Neuronal stem cell (in vitro differentiated cells): ENCODE measurements around the gene CWF19L1.

Source experiments
- DNase-seq: peaks from one replicate; pipeline ENCODE4 v3.0.0-alpha.2; 2013; ENCODE audit warnings: low spot score
- H2AFZ ChIP-seq: one replicate; pipeline ENCODE4 v1.6.1; 2013; ENCODE audit warnings: mild to moderate bottlenecking, low read length, inconsistent platforms
- H2AK5ac ChIP-seq: 2 replicates; pipeline ENCODE4 v1.6.1; 2013; ENCODE audit warnings: low read depth, mild to moderate bottlenecking, inconsistent platforms, low read length, moderate library complexity, mixed read lengths
- H2BK120ac ChIP-seq: 2 replicates; pipeline ENCODE4 v1.6.1; 2013; ENCODE audit warnings: low read depth, mild to moderate bottlenecking, inconsistent platforms, low read length, moderate library complexity, mixed read lengths
- H2BK12ac ChIP-seq: one replicate; pipeline ENCODE4 v1.6.1; 2013; ENCODE audit warnings: low read length, inconsistent platforms
- H2BK15ac ChIP-seq: 2 replicates; pipeline ENCODE4 v1.6.1; 2013; ENCODE audit warnings: mild to moderate bottlenecking, low read length, inconsistent platforms, mixed read lengths
- H2BK5ac ChIP-seq: one replicate; pipeline ENCODE4 v1.6.1; 2013; ENCODE audit warnings: inconsistent platforms, mild to moderate bottlenecking, low read length, moderate library complexity
- H3K14ac ChIP-seq: one replicate; pipeline ENCODE4 v1.6.1; 2013; ENCODE audit warnings: low read length, inconsistent platforms
- H3K18ac ChIP-seq: 2 replicates; pipeline ENCODE4 v1.6.1; 2013; ENCODE audit warnings: low read length, inconsistent platforms
- H3K23ac ChIP-seq: 2 replicates; pipeline ENCODE4 v1.6.1; 2013; ENCODE audit warnings: low read depth, mild to moderate bottlenecking, mixed read lengths, low read length, inconsistent platforms; ENCODE audit not compliant: poor library complexity
- H3K27ac ChIP-seq: replicated peaks from 3 replicates; pipeline ENCODE4 v1.5.1; 2013; ENCODE audit warnings: low read length, inconsistent platforms
- H3K27me3 ChIP-seq, 3 experiments: 2 replicates each; pipeline ENCODE4 v1.6.1; 2013; ENCODE audit warnings: low read length in 3 of 3, mild to moderate bottlenecking in 2 of 3, inconsistent platforms in 1 of 3, low read depth in 1 of 3, mixed read lengths in 1 of 3, moderate library complexity in 1 of 3; ENCODE audit not compliant: control insufficient read depth in 3 of 3, insufficient read depth in 3 of 3
- H3K36me3 ChIP-seq, 2 donors: replicated peaks in 1 of 2; 2 replicates each; pipeline ENCODE4 v1.6.1; 2013; ENCODE audit warnings: low read length in 2 of 2; ENCODE audit not compliant: control insufficient read depth in 2 of 2, insufficient read depth in 2 of 2
- H3K4ac ChIP-seq: 2 replicates; pipeline ENCODE4 v1.6.1; 2013; ENCODE audit warnings: inconsistent platforms, mild to moderate bottlenecking, low read length, moderate library complexity
- H3K4me1 ChIP-seq, 2 donors: 1 replicate in 1 of 2; 2 replicates in 1 of 2; pipeline ENCODE4 v1.6.1; 2013; ENCODE audit warnings: low read length in 2 of 2, low read depth in 1 of 2; ENCODE audit not compliant: control insufficient read depth in 2 of 2, insufficient read depth in 1 of 2
- H3K4me2 ChIP-seq: one replicate; pipeline ENCODE4 v1.6.1; 2013; ENCODE audit warnings: mild to moderate bottlenecking, low read length, inconsistent platforms; ENCODE audit not compliant: insufficient read depth, poor library complexity, severe bottlenecking
- H3K4me3 ChIP-seq, 2 donors: 2 replicates each; pipeline ENCODE4 v1.5.1; 2013; ENCODE audit warnings: low read length in 2 of 2, mild to moderate bottlenecking in 2 of 2, inconsistent platforms in 1 of 2, moderate library complexity in 1 of 2
- H3K79me1 ChIP-seq: one replicate; pipeline ENCODE4 v1.6.1; 2013; ENCODE audit warnings: low read depth, mild to moderate bottlenecking, inconsistent platforms, low read length, moderate library complexity
- H3K9ac ChIP-seq: one replicate; pipeline ENCODE4 v1.6.1; 2013; ENCODE audit warnings: mild to moderate bottlenecking, low read depth, low read length, inconsistent platforms; ENCODE audit not compliant: poor library complexity
- H3K9me3 ChIP-seq, 2 donors: replicated peaks in 1 of 2; 2 replicates each; pipeline versions ENCODE3 to v1.6.1; 2013; ENCODE audit warnings: low read length in 2 of 2, mild to moderate bottlenecking in 2 of 2, inconsistent platforms in 1 of 2, low read depth in 1 of 2, mixed read lengths in 1 of 2, moderate library complexity in 1 of 2; ENCODE audit not compliant: control insufficient read depth in 2 of 2, insufficient read depth in 1 of 2
- H4K8ac ChIP-seq: one replicate; pipeline ENCODE4 v1.6.1; 2013; ENCODE audit warnings: low read depth, mild to moderate bottlenecking, inconsistent platforms, low read length, moderate library complexity
- H4K91ac ChIP-seq: one replicate; pipeline ENCODE4 v1.6.1; 2013; ENCODE audit warnings: low read length, low read depth, mild to moderate bottlenecking, inconsistent platforms; ENCODE audit not compliant: poor library complexity
- WGBS, 2 donors: extraction: QIAGEN DNeasy Blood & Tissue Kit; methylation state at CpG; one replicate each; pipeline ENCODE4 v1.1.7; 2013; ENCODE audit warnings: missing lambda C conversion rate in 2 of 2, mixed read lengths in 1 of 2; ENCODE audit not compliant: insufficient read length in 2 of 2, insufficient replicate concordance in 1 of 2; ENCODE audit errors: extremely low coverage in 2 of 2; 5-methylcytosine and 5-hydroxymethylcytosine counted together

CWF19L1 gene

GRCh38 chr10:100208276-100208675 lies 59.2 kb downstream of the CWF19L1 start:
- H3K27ac ChIP-seq: no peak overlapping the region
- no peak overlapping the region for H3K23ac ChIP-seq
- no peak overlapping the region for H3K14ac ChIP-seq
- no peak overlapping the region for H2BK12ac ChIP-seq
- no peak overlapping the region for H3K4me2 ChIP-seq
- DNase-seq: no peak
- no peak overlapping the region for H2BK120ac ChIP-seq
- no peak overlapping the region for H4K8ac ChIP-seq
- H3K36me3 ChIP-seq: peaks cover 14 to 95% of the 10 kb centered on the region in 2 donors
- no CpG with 5 or more reads among the region's 9 CpGs for WGBS, 2 donors
- H2BK5ac ChIP-seq: no peak overlapping the region
- H3K18ac ChIP-seq: no peak overlapping the region
- H3K4ac ChIP-seq: no peak overlapping the region
- no peaks in the 10 kb centered on the region for H3K4me1 ChIP-seq
- no peak overlapping the region for H4K91ac ChIP-seq
- H2AK5ac ChIP-seq: no peak overlapping the region
- H3K9me3 ChIP-seq: no peaks in the 10 kb centered on the region
- H3K4me3 ChIP-seq: no peak overlapping the region
- H2BK15ac ChIP-seq: no peak overlapping the region
- no peaks in the 10 kb centered on the region for H3K79me1 ChIP-seq
- no peaks in the 10 kb centered on the region for H3K27me3 ChIP-seq
- H2AFZ ChIP-seq: no peak overlapping the region
- H3K9ac ChIP-seq: no peak overlapping the region

DNA sequence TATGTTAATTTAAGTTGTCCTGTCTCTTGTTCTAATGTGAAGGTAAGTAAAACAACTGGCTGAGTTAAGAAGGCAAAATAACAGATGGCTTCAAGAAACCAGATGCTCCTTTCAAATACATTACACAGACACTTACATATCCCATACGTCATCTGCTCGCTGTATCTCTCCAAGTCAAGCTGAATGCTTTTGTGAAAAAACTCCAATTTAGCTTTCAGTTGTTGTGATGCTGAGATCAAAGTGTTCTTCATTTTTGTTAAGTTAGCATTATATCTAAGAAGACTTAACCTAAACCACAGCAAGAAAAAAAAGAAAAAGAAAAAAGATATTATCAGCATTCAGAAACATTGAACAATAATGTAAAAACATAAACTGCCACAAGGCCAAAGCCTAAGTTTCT lies 63.1 kb downstream of the CWF19L1 start:
- Histone ChIP-seq H3K4ac (no peak overlapping the region), H3K27ac (no peak overlapping the region), H2AK5ac (no peak overlapping the region), H2BK12ac (no peak overlapping the region), H4K91ac (no peak overlapping the region), H3K36me3 (peaks cover 22 to 99% of the 10 kb centered on the region in 2 donors), H3K27me3 (no peaks in the 10 kb centered on the region), H2BK15ac (no peak overlapping the region), H3K18ac (no peak overlapping the region), H2BK5ac (no peak overlapping the region), H3K14ac (no peak overlapping the region), H3K79me1 (no peaks in the 10 kb centered on the region), H3K4me1 (no peaks in the 10 kb centered on the region), H3K4me3 (no peak overlapping the region), H4K8ac (no peak overlapping the region), H2AFZ (no peak overlapping the region), H3K23ac (no peak overlapping the region), H3K4me2 (no peak overlapping the region), H3K9me3 (no peaks in the 10 kb centered on the region), H2BK120ac (no peak overlapping the region), H3K9ac (no peak overlapping the region)
- no peak for DNase-seq
- WGBS, 2 donors: no CpG with 5 or more reads among the region's 2 CpGs

GRCh38 chr10:100201549-100201948 lies 65.9 kb downstream of the CWF19L1 start:
- H3K27ac ChIP-seq: no peak overlapping the region
- no peak overlapping the region for H2BK5ac ChIP-seq
- no peak overlapping the region for H3K4ac ChIP-seq
- H3K36me3 ChIP-seq: peaks cover 25 to 99% of the 10 kb centered on the region in 2 donors
- H3K4me1 ChIP-seq: no peaks in the 10 kb centered on the region
- no peak overlapping the region for H2BK120ac ChIP-seq
- H3K9me3 ChIP-seq: no peaks in the 10 kb centered on the region
- no CpG with 5 or more reads among the region's 2 CpGs for WGBS, 2 donors
- H3K23ac ChIP-seq: no peak overlapping the region
- no peaks in the 10 kb centered on the region for H3K79me1 ChIP-seq
- no peak overlapping the region for H3K4me2 ChIP-seq
- H3K4me3 ChIP-seq: no peak overlapping the region
- DNase-seq: no peak
- H2AK5ac ChIP-seq: no peak overlapping the region
- no peak overlapping the region for H2BK15ac ChIP-seq
- H2AFZ ChIP-seq: no peak overlapping the region
- no peak overlapping the region for H4K91ac ChIP-seq
- H4K8ac ChIP-seq: no peak overlapping the region
- H3K9ac ChIP-seq: no peak overlapping the region
- H3K27me3 ChIP-seq: no peaks in the 10 kb centered on the region
- no peak overlapping the region for H2BK12ac ChIP-seq
- no peak overlapping the region for H3K14ac ChIP-seq
- no peak overlapping the region for H3K18ac ChIP-seq

DNA sequence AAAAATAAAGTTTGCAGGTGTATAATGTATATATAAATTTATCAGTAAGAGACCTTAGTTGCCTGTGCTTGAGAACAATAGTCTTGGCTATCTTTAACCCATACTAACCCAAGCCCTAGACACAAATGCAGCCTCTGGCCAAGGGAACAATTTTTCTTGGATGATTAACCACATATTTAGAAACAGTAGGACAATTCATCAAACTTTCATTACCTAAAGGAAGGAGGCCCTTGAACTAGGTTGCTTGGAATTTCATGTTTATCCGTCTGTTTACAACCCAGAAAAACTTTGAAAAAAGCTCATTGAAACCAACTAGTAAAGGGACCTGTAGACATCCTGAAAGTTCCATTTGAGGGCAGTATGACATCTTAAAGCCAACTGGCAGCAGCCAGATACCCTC lies 72.7 kb downstream of the CWF19L1 start:
- no peak overlapping the region for H2BK12ac ChIP-seq
- H3K9ac ChIP-seq: no peak overlapping the region
- H3K23ac ChIP-seq: no peak overlapping the region
- peaks cover 29 to 97% of the 10 kb centered on the region in 2 donors for H3K36me3 ChIP-seq
- no peak overlapping the region for H3K4me3 ChIP-seq
- WGBS, 2 donors: no CpG with 5 or more reads among the region's 1 CpG
- H2BK120ac ChIP-seq: no peak overlapping the region
- H3K27ac ChIP-seq: no peak overlapping the region
- no peak for DNase-seq
- H4K8ac ChIP-seq: no peak overlapping the region
- no peak overlapping the region for H2AFZ ChIP-seq
- no peak overlapping the region for H3K4ac ChIP-seq
- H2AK5ac ChIP-seq: no peak overlapping the region
- no peaks in the 10 kb centered on the region for H3K79me1 ChIP-seq
- H3K18ac ChIP-seq: no peak overlapping the region
- no peak overlapping the region for H4K91ac ChIP-seq
- no peak overlapping the region for H3K4me2 ChIP-seq
- no peak overlapping the region for H2BK15ac ChIP-seq
- no peak overlapping the region for H3K14ac ChIP-seq
- no peaks in the 10 kb centered on the region for H3K27me3 ChIP-seq
- no peaks in the 10 kb centered on the region for H3K9me3 ChIP-seq
- no peaks in the 10 kb centered on the region for H3K4me1 ChIP-seq
- no peak overlapping the region for H2BK5ac ChIP-seq
